ENCODE results near the gene VWA3A. TPM values are rescaled to one million over a fixed set of nuclear protein-coding genes. Genes with fewer than 3 reads are reported as not detected.
"Not testable (repeated sequence)": the region's sequence is repeated elsewhere in the genome, so short reads cannot be mapped to it uniquely, and the experiment has no call there.

VWA3A gene
- total and polyA plus RNA-seq, 7 experiments from 2014 or later = 0.19 to 0.84 (median 0.32) TPM; not detected in 2

GRCh38 chr16:22126037-22126558, 33.8 kb downstream of the VWA3A start:
- H3K36me3 ChIP-seq (ENCODE audit: control insufficient read depth in 2 of 3, insufficient read depth in 3 of 3, low read length in 3 of 3) = no peaks in the 10 kb centered on the region
- H3K9me3 ChIP-seq (ENCODE audit: control insufficient read depth in 2 of 3, low read length in 3 of 3) = no peaks in the 10 kb centered on the region
- H3K27me3 ChIP-seq (ENCODE audit: control insufficient read depth in 2 of 2, insufficient read depth in 2 of 2, low read length in 2 of 2) = no peaks in the 10 kb centered on the region
- ChIA-PET CTCF (no interaction called here), POLR2A (no interaction called here)
- no peaks in the 10 kb centered on the region for H3K4me1 ChIP-seq (ENCODE audit: control insufficient read depth in 2 of 2, insufficient read depth in 2 of 2, low read length in 2 of 2)
- DNase-seq (no peak), ATAC-seq (no peak)
- Mint-ChIP-seq H3K4me3 (no peak overlapping the region), H3K4me1 (peaks cover 0 to 5% (median 0%) of the 10 kb centered on the region in 7 donors), H3K27me3 (peaks cover 0 to 22% (median 8%) of the 10 kb centered on the region in 5 donors), H3K9me3 (peaks cover 0 to 11% (median 3%) of the 10 kb centered on the region in 11 donors), H3K27ac (no peak overlapping the region), H3K36me3 (peaks cover 0 to 5% (median 0%) of the 10 kb centered on the region in 5 donors)
- intact Hi-C loops (cut with micrococcal nuclease) = no loop called here
- no peak overlapping the region for H3K4me3 ChIP-seq (ENCODE audit: low read length)
- no peak overlapping the region for H3K27ac ChIP-seq (ENCODE audit: low read depth, low read length)

- H3K27ac ChIP-seq (ENCODE audit: low read depth, low read length); H3K36me3 Mint-ChIP-seq; CTCF ChIA-PET; H3K4me3 Mint-ChIP-seq; H3K4me1 Mint-ChIP-seq; H3K4me3 ChIP-seq (ENCODE audit: low read length); POLR2A ChIA-PET; H3K27ac Mint-ChIP-seq; ATAC-seq; H3K4me1 ChIP-seq (ENCODE audit: control insufficient read depth in 2 of 2, insufficient read depth in 2 of 2, low read length in 2 of 2); H3K9me3 ChIP-seq (ENCODE audit: control insufficient read depth in 2 of 3, low read length in 3 of 3); DNase-seq; H3K36me3 ChIP-seq (ENCODE audit: control insufficient read depth in 2 of 3, insufficient read depth in 3 of 3, low read length in 3 of 3); H3K27me3 ChIP-seq (ENCODE audit: control insufficient read depth in 2 of 2, insufficient read depth in 2 of 2, low read length in 2 of 2); intact Hi-C loops (cut with micrococcal nuclease): not testable (repeated sequence)
- H3K27me3 Mint-ChIP-seq = peaks cover 0 to 12% (median 4%) of the 10 kb centered on the region in 5 donors
- H3K9me3 Mint-ChIP-seq = peaks cover 0 to 11% (median 3%) of the 10 kb centered on the region in 11 donors
Measured at GRCh38 chr16:22128537-22128936, 36.2 kb downstream of the VWA3A start.

- H3K4me1 ChIP-seq (ENCODE audit: control insufficient read depth in 2 of 2, insufficient read depth in 2 of 2, low read length in 2 of 2) = no peaks in the 10 kb centered on the region
- peaks cover 0 to 5% (median 0%) of the 10 kb centered on the region in 5 donors for H3K36me3 Mint-ChIP-seq
- no peak overlapping the region for H3K27ac Mint-ChIP-seq
- no peak overlapping the region for H3K4me3 Mint-ChIP-seq
- H3K27me3 ChIP-seq (ENCODE audit: control insufficient read depth in 2 of 2, insufficient read depth in 2 of 2, low read length in 2 of 2) = no peaks in the 10 kb centered on the region
- no peak for ATAC-seq
- DNase-seq = no peak
- intact Hi-C loops (cut with micrococcal nuclease) = no loop called here
- CTCF ChIA-PET = no interaction called here
- H3K27me3 Mint-ChIP-seq = peaks cover 0 to 12% (median 4%) of the 10 kb centered on the region in 5 donors
- H3K27ac ChIP-seq (ENCODE audit: low read depth, low read length) = no peak overlapping the region
- no peaks in the 10 kb centered on the region for H3K4me1 Mint-ChIP-seq
- H3K9me3 Mint-ChIP-seq = peaks cover 0 to 11% (median 3%) of the 10 kb centered on the region in 11 donors
- no peak overlapping the region for H3K4me3 ChIP-seq (ENCODE audit: low read length)
- POLR2A ChIA-PET = no interaction called here
- H3K9me3 ChIP-seq (ENCODE audit: control insufficient read depth in 2 of 3, low read length in 3 of 3) = no peaks in the 10 kb centered on the region
- no peaks in the 10 kb centered on the region for H3K36me3 ChIP-seq (ENCODE audit: control insufficient read depth in 2 of 3, insufficient read depth in 3 of 3, low read length in 3 of 3)
Measured at GRCh38 chr16:22130528-22130927, 38.2 kb downstream of the VWA3A start.

- ChIA-PET POLR2A (no interaction called here), CTCF (no interaction called here)
- Histone ChIP-seq H3K36me3 (ENCODE audit: control insufficient read depth in 2 of 3, insufficient read depth in 3 of 3, low read length in 3 of 3) (no peaks in the 10 kb centered on the region), H3K27ac (ENCODE audit: low read depth, low read length) (no peak overlapping the region), H3K9me3 (ENCODE audit: control insufficient read depth in 2 of 3, low read length in 3 of 3) (no peaks in the 10 kb centered on the region), H3K4me1 (ENCODE audit: control insufficient read depth in 2 of 2, insufficient read depth in 2 of 2, low read length in 2 of 2) (no peaks in the 10 kb centered on the region), H3K27me3 (ENCODE audit: control insufficient read depth in 2 of 2, insufficient read depth in 2 of 2, low read length in 2 of 2) (no peaks in the 10 kb centered on the region), H3K4me3 (ENCODE audit: low read length) (no peak overlapping the region)
- peaks cover 0 to 5% (median 0%) of the 10 kb centered on the region in 5 donors for H3K36me3 Mint-ChIP-seq
- H3K4me3 Mint-ChIP-seq = no peak overlapping the region
- H3K27ac Mint-ChIP-seq = no peak overlapping the region
- ATAC-seq = no peak
- peaks cover 0 to 9% (median 6%) of the 10 kb centered on the region in 5 donors for H3K27me3 Mint-ChIP-seq
- H3K4me1 Mint-ChIP-seq = no peaks in the 10 kb centered on the region
- peaks cover 0 to 9% (median 3%) of the 10 kb centered on the region in 11 donors for H3K9me3 Mint-ChIP-seq
- intact Hi-C loops (cut with micrococcal nuclease) = no loop called here
- DNase-seq = no peak
Measured at GRCh38 chr16:22132801-22133200, 40.5 kb downstream of the VWA3A start.

- Mint-ChIP-seq H3K27me3 (peaks cover 0 to 7% (median 0%) of the 10 kb centered on the region in 5 donors), H3K4me1 (no peaks in the 10 kb centered on the region), H3K27ac (no peak overlapping the region), H3K4me3 (no peak overlapping the region), H3K9me3 (no peaks in the 10 kb centered on the region), H3K36me3 (no peaks in the 10 kb centered on the region)
- intact Hi-C loops (cut with micrococcal nuclease) = no loop called here
- H3K4me3 ChIP-seq (ENCODE audit: low read length) = no peak overlapping the region
- H3K36me3 ChIP-seq (ENCODE audit: control insufficient read depth in 2 of 3, insufficient read depth in 3 of 3, low read length in 3 of 3) = no peaks in the 10 kb centered on the region
- no peaks in the 10 kb centered on the region for H3K4me1 ChIP-seq (ENCODE audit: control insufficient read depth in 2 of 2, insufficient read depth in 2 of 2, low read length in 2 of 2)
- CTCF ChIA-PET = no interaction called here
- POLR2A ChIA-PET = no interaction called here
- ATAC-seq (no peak), DNase-seq (no peak)
- no peak overlapping the region for H3K27ac ChIP-seq (ENCODE audit: low read depth, low read length)
- no peaks in the 10 kb centered on the region for H3K9me3 ChIP-seq (ENCODE audit: control insufficient read depth in 2 of 3, low read length in 3 of 3)
- H3K27me3 ChIP-seq (ENCODE audit: control insufficient read depth in 2 of 2, insufficient read depth in 2 of 2, low read length in 2 of 2) = no peaks in the 10 kb centered on the region
Measured at GRCh38 chr16:22138482-22138881, 46.1 kb downstream of the VWA3A start.

- H3K27ac ChIP-seq (ENCODE audit: low read depth, low read length) = no peak overlapping the region
- H3K4me3 ChIP-seq (ENCODE audit: low read length) = no peak overlapping the region
- intact Hi-C loops (cut with micrococcal nuclease) = no loop called here
- H3K36me3 Mint-ChIP-seq = no peaks in the 10 kb centered on the region
- no peak overlapping the region for H3K4me3 Mint-ChIP-seq
- no peaks in the 10 kb centered on the region for H3K4me1 Mint-ChIP-seq
- ChIA-PET CTCF (no interaction called here), POLR2A (no interaction called here)
- no peaks in the 10 kb centered on the region for H3K27me3 ChIP-seq (ENCODE audit: control insufficient read depth in 2 of 2, insufficient read depth in 2 of 2, low read length in 2 of 2)
- DNase-seq (no peak), ATAC-seq (no peak)
- H3K36me3 ChIP-seq (ENCODE audit: control insufficient read depth in 2 of 3, insufficient read depth in 3 of 3, low read length in 3 of 3) = no peaks in the 10 kb centered on the region
- H3K27me3 Mint-ChIP-seq = peaks cover 0 to 7% (median 0%) of the 10 kb centered on the region in 5 donors
- H3K4me1 ChIP-seq (ENCODE audit: control insufficient read depth in 2 of 2, insufficient read depth in 2 of 2, low read length in 2 of 2) = no peaks in the 10 kb centered on the region
- no peak overlapping the region for H3K27ac Mint-ChIP-seq
- H3K9me3 Mint-ChIP-seq = no peaks in the 10 kb centered on the region
- no peaks in the 10 kb centered on the region for H3K9me3 ChIP-seq (ENCODE audit: control insufficient read depth in 2 of 3, low read length in 3 of 3)
Measured at GRCh38 chr16:22139008-22139407, 46.7 kb downstream of the VWA3A start.

DNA sequence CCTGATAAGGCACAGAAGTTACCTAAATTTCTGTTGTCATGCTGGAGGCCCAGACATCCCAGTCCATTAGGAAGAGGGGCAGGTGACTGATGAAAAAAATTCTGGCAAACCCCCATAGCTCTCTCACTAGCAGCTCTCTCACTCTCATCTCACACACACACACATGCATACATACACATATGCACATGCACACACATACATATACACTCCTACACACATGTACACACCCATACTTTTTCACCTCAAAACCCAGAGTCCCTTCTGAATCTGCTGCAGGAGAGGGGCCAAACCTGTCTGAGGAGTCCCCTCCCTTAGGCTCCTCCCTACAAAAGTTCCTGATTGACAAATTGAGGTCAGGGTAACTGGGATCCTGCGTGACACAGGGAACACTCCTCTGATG, 47.4 kb downstream of the VWA3A start:
- Mint-ChIP-seq H3K27me3 (peaks cover 0 to 11% (median 3%) of the 10 kb centered on the region in 5 donors), H3K4me3 (no peak overlapping the region), H3K9me3 (no peaks in the 10 kb centered on the region), H3K4me1 (no peaks in the 10 kb centered on the region), H3K36me3 (no peaks in the 10 kb centered on the region), H3K27ac (no peak overlapping the region)
- no peak overlapping the region for H3K27ac ChIP-seq (ENCODE audit: low read depth, low read length)
- POLR2A ChIA-PET = no interaction called here
- no peaks in the 10 kb centered on the region for H3K36me3 ChIP-seq (ENCODE audit: control insufficient read depth in 2 of 3, insufficient read depth in 3 of 3, low read length in 3 of 3)
- DNase-seq (no peak), ATAC-seq (no peak)
- intact Hi-C loops (cut with micrococcal nuclease) = no loop called here
- H3K4me3 ChIP-seq (ENCODE audit: low read length) = no peak overlapping the region
- no peaks in the 10 kb centered on the region for H3K9me3 ChIP-seq (ENCODE audit: control insufficient read depth in 2 of 3, low read length in 3 of 3)
- CTCF ChIA-PET = no interaction called here
- no peaks in the 10 kb centered on the region for H3K27me3 ChIP-seq (ENCODE audit: control insufficient read depth in 2 of 2, insufficient read depth in 2 of 2, low read length in 2 of 2)
- no peaks in the 10 kb centered on the region for H3K4me1 ChIP-seq (ENCODE audit: control insufficient read depth in 2 of 2, insufficient read depth in 2 of 2, low read length in 2 of 2)

All from naive thymus-derived CD4-positive, alpha-beta T cell (primary cell).